GM21381 (cell line): ENCODE data around the gene FBXO7.

Experiments
- ATAC-seq: cut with Tn5 transposase; IDR thresholded peaks from one replicate; pipeline ENCODE4 v1.9.1; 2021; ENCODE audit warnings: mild to moderate bottlenecking, moderate library complexity; ENCODE audit not compliant: unreplicated experiment

The FBXO7 gene

GRCh38 chr22:32548039-32548438, 73.4 kb downstream of the FBXO7 start:
- ATAC-seq = no peak
